ENCODE measurements around the gene BEND6. TPM values are rescaled to one million over a fixed set of nuclear protein-coding genes. Genes with fewer than 3 reads are reported as not detected.

BEND6 gene
- total and polyA plus RNA-seq, 2 of the 8 experiments (the other 6 are each of a cell fraction or from before 2014, with no cell fraction given) = 0.71 to 2.1 TPM

GRCh38 chr6:56959094-56959493 lies 4.2 kb downstream of the BEND6 start:
- Histone ChIP-seq H4K8ac (ENCODE audit: extremely low read depth, insufficient read depth, low read length) (no peak overlapping the region), H3K56ac (replicated peaks; ENCODE audit: insufficient read length, low read depth, low read length) (no peak overlapping the region), H2BK5ac (ENCODE audit: low read depth, low read length) (no peak overlapping the region), H3K4me2 (ENCODE audit: insufficient read depth in 1 of 2, low read depth in 2 of 2, low read length in 2 of 2) (no peak overlapping the region), H3K23me2 (ENCODE audit: low read depth, low read length) (peaks cover 9% of the 10 kb centered on the region), H4K20me1 (replicated peaks in 1 of 2; ENCODE audit: control insufficient read depth in 1 of 2, insufficient read depth in 2 of 2, low read length in 2 of 2) (no peaks in the 10 kb centered on the region), H3K79me2 (ENCODE audit: control insufficient read depth in 1 of 2, insufficient read depth in 2 of 2, low read length in 2 of 2) (no peaks in the 10 kb centered on the region), H2AK5ac (ENCODE audit: low read depth, low read length) (no peak overlapping the region), H3K14ac (ENCODE audit: insufficient read length) (no peak overlapping the region), H3K4me1 (replicated peaks in 1 of 4; ENCODE audit: control insufficient read depth in 3 of 4, insufficient read depth in 4 of 4, low read length in 3 of 4) (peaks cover 0 to 4% (median 3%) of the 10 kb centered on the region in 4 experiments; a peak in 3 of 7 replicates), H3K4me3 (ENCODE audit: extremely low read depth in 1 of 4, insufficient read depth in 2 of 4, low read depth in 3 of 4, low read length in 4 of 4) (no peak overlapping the region), H3K36me3 (ENCODE audit: control insufficient read depth in 2 of 4, insufficient read depth in 4 of 4, low read length in 3 of 4) (no peaks in the 10 kb centered on the region), H2AFZ (ENCODE audit: low read length) (no peak overlapping the region), H2BK15ac (ENCODE audit: low read length) (no peak overlapping the region), H3K4ac (replicated peaks; ENCODE audit: insufficient read length, low read depth, low read length) (no peak overlapping the region), H3K27me3 (replicated peaks in 1 of 4; ENCODE audit: control insufficient read depth in 3 of 4, extremely low read depth in 1 of 4, insufficient read depth in 3 of 4, low read length in 3 of 4) (peaks cover 0 to 1% (median under 1%) of the 10 kb centered on the region in 4 experiments; a peak in 2 of 7 replicates), H4K91ac (replicated peaks; ENCODE audit: insufficient read length, low read length) (no peak overlapping the region), H3K79me1 (ENCODE audit: low read depth, low read length) (no peaks in the 10 kb centered on the region), H3K23ac (ENCODE audit: insufficient read length) (no peak overlapping the region), H3K27ac (ENCODE audit: low read depth, low read length) (no peak overlapping the region), H3K18ac (ENCODE audit: extremely low read depth, low read length) (no peak overlapping the region), H2BK20ac (ENCODE audit: low read length) (no peak overlapping the region), H2BK12ac (ENCODE audit: low read depth, low read length) (no peak overlapping the region), H2BK120ac (replicated peaks; ENCODE audit: low read depth, low read length) (no peak overlapping the region), H3K9ac (replicated peaks in 1 of 4; ENCODE audit: extremely low read depth in 1 of 4, low read depth in 3 of 4, low read length in 3 of 4) (no peak overlapping the region), H4K5ac (ENCODE audit: insufficient read length, low read depth, low read length) (no peak overlapping the region), H3K9me3 (ENCODE audit: insufficient read depth in 2 of 2, low read depth in 1 of 2, low read length in 1 of 2) (no peaks in the 10 kb centered on the region)
- POLR2A ChIA-PET (ENCODE audit: partially characterized antibody) = interaction anchor here (1.2 to 3.0 kb wide), 2 partner anchors 9 to 17 kb away, joined by 3 to 6 read pairs; no protein-coding TSS in a partner anchor
- DNase-seq (ENCODE audit: low read depth in 1 of 2, low spot score in 2 of 2) (no peak), FAIRE-seq (no peak)
- CTCF ChIA-PET (ENCODE audit: partially characterized antibody) = interaction anchor here (0.8 to 3.8 kb wide), 5 partner anchors 27 to 72 kb away, joined by 3 to 13 read pairs (median 3); no protein-coding TSS in a partner anchor
- TF ChIP-seq CBX5 (IDR thresholded peaks at IDR 0.05; ENCODE audit: low read depth, low read length) = no peak
- no peak for TF ChIP-seq TEAD4 (IDR thresholded peaks at IDR 0.05; ENCODE audit: low read depth, low read length)
- no peak for TF ChIP-seq GTF2F1 (IDR thresholded peaks at IDR 0.05; ENCODE audit: borderline replicate concordance, low read depth, low read length)
- TF ChIP-seq TAF7 (optimal IDR thresholded peaks at IDR 0.05; ENCODE audit: borderline replicate concordance, low read depth, low read length) = no peak
- no peak for TF ChIP-seq RXRA (IDR thresholded peaks at IDR 0.05; ENCODE audit: insufficient read depth, low read depth, low read length)
- TF ChIP-seq EGR1 (IDR thresholded peaks at IDR 0.05; ENCODE audit: borderline replicate concordance, low read depth, low read length) = no peak
- no peak for TF ChIP-seq NRF1 (IDR thresholded peaks at IDR 0.05; ENCODE audit: low read depth, low read length)
- TF ChIP-seq SIRT6 (IDR thresholded peaks at IDR 0.05; ENCODE audit: low read length) = no peak
- TF ChIP-seq EP300 (IDR thresholded peaks at IDR 0.05; ENCODE audit: borderline replicate concordance in 1 of 2, low read depth in 2 of 2, low read length in 2 of 2) = no peak
- TF ChIP-seq SIX5 (IDR thresholded peaks at IDR 0.05; ENCODE audit: low read depth, low read length) = no peak
- no peak for TF ChIP-seq MAFK (IDR thresholded peaks at IDR 0.05; ENCODE audit: low read depth, low read length)
- TF ChIP-seq ASH2L (IDR thresholded peaks at IDR 0.05; ENCODE audit: low read length) = no peak
